OCI-LY3 (cell line): ENCODE data around the gene RASL10A.

Source experiments
- CTCF ChIP-seq: fragments of 200-600, 300-600 bp; sonication (generic); IDR thresholded peaks from 2 replicates; pipeline ENCODE4 v1.5.1; 2014; ENCODE audit warnings: antibody characterized with exemption, low read length, low read depth
- EZH2phosphoT487 ChIP-seq: fragments of 200-600 bp; shearing (Covaris generic); IDR thresholded peaks from 2 replicates; pipeline ENCODE4 v1.6.1; 2018; ENCODE audit warnings: antibody characterized with exemption, mixed run types, low read depth

GRCh38 chr22:29275167-29275566, 40.3 kb downstream of the RASL10A start:
- TF ChIP-seq CTCF (no peak), EZH2phosphoT487 (no peak)
